Measurements from ENCODE around the gene SNX17. TPM values are rescaled to one million over a fixed set of nuclear protein-coding genes. Genes with fewer than 3 reads are reported as not detected.
A peak's percentile ranks its signal among the peaks of the same experiment; 100 is the strongest.

SNX17 gene
- total RNA-seq, 1 experiment from 2014 or later, result 165 TPM

DNA sequence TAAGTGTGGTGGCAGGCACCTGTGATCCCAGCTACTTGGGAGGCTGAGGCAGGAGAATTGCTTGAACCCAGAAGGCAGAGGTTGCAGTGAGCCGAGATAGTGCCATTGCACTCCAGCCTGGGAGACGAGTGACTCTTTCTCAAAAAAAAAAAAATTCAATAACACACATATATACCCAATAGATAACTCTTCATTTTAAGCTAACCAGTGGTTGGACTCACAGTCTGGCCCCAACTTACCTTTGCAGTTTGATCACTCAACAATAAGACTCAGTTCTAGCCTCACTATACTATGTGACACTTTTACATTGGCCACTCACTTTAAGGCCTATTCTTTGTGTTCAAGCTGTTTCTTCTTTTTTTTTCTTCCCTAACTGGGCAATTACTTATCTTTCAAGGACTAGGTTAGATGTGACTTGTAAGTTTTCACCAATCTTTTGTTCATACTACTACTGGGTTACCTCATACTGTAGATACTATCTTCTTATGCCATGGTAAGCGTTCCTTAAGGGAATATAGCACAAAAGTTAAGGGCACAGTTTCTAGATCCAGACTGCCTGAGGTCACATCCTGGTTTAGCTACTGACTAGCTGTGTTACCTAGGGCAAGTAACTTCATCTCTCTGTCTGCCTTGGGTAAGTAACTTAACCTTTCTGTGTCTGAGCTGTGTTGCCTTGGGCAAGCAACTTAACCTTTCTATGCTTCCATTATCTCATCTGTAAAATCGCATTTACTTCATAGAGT is 7.6 kb upstream of the SNX17 start:
- in situ Hi-C loops (cut with HindIII; ENCODE audit: low sequenced_read_pairs), result no loop called here
- no peak for DNase-seq (ENCODE audit: low spot score)

DNA sequence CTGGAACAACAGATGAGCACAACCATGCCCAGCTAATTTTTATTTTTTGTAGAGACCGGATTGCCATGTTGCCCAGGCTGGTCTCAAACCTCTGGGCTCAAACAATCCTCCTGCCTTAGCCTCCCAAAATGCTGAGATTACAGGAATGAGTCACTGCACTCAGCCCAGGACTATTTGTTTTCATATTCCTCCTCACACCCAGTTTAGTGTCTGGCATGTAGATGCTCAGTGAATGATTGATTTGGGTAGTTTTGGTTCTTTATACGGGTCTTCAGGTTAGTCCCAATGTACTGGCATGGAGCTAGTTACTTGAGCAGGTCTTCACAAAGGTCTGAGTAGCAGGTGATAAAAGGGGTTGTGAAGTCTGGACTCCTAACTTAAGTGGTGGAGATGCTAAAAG is 6.5 kb upstream of the SNX17 start:
- no peak for DNase-seq (ENCODE audit: low spot score)
- in situ Hi-C loops (cut with HindIII; ENCODE audit: low sequenced_read_pairs), result no loop called here

DNA sequence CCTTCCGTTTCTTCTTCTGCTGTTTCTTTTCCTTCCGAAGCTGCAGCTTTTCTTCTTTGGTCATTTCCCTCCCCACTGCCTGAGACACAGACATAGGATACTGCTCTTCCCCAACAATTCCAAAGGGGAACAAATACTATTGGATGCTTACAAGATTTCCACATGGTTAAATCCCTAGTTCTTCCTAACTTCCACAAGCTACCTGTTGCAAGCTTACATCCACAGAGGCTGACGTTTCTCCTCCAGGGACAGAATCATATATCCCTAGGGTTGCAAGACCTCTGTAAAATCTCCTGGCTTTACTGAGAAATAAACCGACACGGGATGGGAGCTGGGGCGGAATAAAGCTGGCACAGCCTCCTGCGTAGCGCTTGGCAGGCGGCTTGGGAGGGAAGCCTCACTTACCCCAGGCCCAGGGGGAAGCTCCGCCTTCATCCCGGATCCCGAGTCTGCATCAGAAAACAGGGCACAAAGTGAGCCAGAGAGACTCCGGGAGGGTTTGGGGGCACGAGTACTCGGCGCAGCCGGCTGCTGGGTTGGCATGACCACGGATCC is 868 bp upstream of the SNX17 start:
- DNase-seq (ENCODE audit: low spot score), result peak; percentile 40
- in situ Hi-C loops (cut with HindIII; ENCODE audit: low sequenced_read_pairs), result no loop called here

DNA sequence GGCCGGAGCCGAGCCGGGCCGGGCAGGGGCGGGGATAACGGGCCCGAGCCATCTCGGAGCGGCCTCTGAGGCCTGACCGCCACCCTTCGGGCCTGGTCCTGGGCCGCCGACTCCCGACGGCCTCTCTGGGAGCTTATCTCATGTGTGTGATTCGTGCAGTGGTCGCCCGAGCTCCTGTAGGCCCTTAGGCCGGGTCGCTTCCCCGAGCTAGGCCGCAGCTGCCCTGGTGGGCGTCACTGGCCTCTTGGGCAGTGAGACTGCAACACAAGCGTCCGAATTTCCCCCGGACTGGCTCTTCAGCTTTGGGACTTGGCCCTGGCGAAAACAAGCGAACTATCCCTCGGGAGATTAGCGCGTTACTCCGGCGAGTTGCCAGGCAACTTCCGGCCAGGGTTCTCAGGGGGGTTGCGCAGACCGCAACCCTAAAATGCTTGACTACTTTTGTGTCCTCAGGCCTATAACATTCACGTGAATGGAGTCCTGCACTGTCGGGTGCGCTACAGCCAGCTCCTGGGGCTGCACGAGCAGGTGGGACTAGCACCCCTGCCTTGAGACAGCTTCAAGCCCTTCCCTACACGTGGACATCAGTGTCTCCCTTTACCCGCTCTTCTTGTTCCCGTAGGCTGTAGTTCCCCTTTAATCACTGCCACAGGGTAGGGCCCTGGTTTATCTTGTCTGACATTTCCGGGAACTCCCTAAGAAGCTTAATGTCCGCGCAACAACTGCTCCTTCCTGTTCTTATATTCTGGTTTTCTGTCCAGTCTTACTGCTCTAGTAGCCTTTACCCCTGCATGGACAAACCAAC is 602 bp downstream of the SNX17 start:
- no peak for DNase-seq (ENCODE audit: low spot score)
- in situ Hi-C loops (cut with HindIII; ENCODE audit: low sequenced_read_pairs), result no loop called here

DNA sequence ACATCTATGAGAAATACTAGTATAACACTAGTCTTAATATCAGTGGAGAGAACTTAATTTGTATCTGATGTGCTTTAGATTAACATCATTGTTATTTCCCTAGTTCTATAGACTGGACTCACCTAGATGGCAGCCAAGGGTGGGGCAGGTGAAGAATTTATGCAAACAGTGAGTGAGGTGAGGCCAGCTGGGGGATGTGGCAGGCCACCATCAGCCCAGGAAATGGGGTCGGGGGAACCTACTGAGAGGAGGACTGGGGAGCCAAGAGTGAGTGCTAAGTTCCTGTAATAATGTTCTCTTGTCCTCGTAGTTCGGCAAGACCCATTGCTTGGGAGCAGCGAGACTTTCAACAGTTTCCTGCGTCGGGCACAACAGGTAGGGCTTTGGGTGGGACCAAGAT is 2.5 kb downstream of the SNX17 start:
- in situ Hi-C loops (cut with HindIII; ENCODE audit: low sequenced_read_pairs), result no loop called here
- DNase-seq (ENCODE audit: low spot score), result no peak

DNA sequence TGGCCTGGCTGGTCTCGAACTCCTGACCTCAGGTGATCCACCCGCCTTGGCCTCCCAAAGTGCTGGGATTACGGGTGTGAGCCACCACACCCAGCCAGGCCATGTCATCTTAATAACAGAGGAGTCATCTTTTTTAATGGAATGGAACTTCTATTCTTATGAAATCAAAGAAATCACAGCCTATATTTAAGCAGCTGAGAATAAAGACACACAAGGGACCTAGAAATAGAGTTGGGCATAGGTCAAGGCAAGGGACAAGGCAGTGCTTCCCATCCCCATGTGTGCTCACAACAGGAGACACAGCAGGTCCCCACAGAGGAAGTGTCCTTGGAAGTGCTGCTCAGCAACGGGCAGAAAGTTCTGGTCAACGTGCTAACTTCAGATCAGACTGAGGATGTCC is 3.2 kb downstream of the SNX17 start:
- no peak for DNase-seq (ENCODE audit: low spot score)
- in situ Hi-C loops (cut with HindIII; ENCODE audit: low sequenced_read_pairs), result no loop called here

DNA sequence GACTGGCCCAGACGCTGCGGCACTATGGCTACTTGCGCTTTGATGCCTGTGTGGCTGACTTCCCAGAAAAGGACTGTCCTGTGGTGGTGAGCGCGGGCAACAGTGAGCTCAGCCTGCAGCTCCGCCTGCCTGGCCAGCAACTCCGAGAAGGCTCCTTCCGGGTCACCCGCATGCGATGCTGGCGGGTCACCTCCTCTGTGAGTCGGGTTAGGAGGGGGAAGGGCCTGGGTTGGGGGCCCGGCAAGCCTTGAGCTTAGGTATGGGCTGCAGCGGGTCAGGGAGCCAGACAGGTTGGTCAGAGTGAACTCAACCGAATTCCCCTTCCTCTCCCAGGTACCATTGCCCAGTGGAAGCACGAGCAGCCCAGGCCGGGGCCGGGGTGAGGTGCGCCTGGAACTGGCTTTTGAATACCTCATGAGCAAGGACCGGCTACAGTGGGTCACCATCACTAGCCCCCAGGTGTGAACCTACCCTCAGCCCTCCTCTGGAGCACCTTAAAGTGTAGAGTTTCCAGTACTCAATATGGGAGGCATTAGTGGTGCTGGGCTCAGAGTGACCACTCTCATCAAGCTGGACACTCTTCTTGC is 5.2 kb downstream of the SNX17 start:
- in situ Hi-C loops (cut with HindIII; ENCODE audit: low sequenced_read_pairs), result no loop called here
- no peak for DNase-seq (ENCODE audit: low spot score)

DNA sequence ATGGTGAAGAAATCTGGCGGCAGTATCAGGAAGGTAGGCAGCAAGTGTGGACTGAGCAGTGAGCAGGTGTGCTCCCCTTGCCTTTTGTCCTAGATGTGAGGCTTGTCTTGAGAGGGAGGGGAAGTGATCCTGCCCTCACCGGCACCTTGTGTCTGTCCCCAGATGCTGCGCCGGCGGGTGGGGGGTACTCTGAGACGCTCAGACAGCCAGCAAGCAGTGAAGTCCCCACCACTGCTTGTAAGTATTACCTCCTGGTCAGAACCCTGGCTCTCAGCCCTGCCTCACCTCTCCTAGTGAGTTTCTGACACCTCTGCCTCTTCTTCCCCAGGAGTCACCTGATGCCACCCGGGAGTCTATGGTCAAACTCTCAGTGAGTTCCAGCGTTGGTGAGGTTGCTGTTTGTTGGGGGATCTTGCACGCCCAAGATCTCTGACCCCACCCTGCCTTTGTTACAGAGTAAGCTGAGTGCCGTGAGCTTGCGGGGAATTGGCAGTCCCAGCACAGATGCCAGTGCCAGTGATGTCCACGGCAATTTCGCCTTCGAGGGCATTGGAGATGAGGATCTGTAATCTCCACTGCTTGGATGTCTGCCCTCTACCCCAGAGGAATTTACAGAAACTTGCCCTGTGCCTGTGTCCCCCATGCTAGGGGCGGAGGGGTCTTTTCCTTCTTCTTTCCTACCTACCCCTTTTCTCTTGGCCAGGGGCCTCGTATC is 5.9 kb downstream of the SNX17 start:
- in situ Hi-C loops (cut with HindIII; ENCODE audit: low sequenced_read_pairs), result no loop called here
- no peak for DNase-seq (ENCODE audit: low spot score)

DNA sequence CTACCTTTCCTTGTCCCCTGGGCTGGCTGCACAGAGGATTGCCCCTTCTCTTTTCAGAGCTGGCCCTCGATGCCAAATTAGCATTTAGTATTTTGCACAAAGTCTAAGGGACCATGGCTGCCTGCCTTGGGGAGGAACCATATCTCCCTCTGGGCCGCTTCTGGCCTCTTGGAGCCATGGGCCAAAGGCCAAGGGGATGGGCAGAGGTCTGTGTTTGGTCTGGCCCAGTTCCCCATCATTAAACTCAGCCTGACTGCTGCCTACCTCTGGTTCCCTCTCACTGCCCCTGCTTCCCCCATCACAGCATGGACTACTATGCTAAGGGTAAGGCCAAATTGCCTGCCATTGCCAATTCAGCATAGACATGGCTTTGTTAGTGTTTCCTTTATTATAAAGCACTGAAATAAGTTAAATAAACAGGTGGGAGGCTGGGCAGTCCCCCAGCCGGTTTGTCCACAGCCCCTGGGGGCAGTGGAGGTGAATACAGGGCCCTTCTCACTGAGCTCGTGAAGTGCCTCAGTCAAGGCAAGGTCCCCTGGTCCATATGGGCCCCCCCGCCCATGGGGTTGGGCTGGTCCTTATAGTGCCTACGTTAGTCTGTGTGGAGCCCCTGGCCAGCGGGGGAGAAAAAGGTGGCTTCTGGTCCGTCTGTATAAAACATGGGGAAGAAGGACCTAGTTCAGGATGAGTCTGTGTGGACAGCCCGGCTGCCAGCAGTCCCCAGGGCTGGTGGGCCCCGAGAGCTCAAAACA is 6.6 kb downstream of the SNX17 start:
- in situ Hi-C loops (cut with HindIII; ENCODE audit: low sequenced_read_pairs), result no loop called here
- DNase-seq (ENCODE audit: low spot score), result no peak

DNA sequence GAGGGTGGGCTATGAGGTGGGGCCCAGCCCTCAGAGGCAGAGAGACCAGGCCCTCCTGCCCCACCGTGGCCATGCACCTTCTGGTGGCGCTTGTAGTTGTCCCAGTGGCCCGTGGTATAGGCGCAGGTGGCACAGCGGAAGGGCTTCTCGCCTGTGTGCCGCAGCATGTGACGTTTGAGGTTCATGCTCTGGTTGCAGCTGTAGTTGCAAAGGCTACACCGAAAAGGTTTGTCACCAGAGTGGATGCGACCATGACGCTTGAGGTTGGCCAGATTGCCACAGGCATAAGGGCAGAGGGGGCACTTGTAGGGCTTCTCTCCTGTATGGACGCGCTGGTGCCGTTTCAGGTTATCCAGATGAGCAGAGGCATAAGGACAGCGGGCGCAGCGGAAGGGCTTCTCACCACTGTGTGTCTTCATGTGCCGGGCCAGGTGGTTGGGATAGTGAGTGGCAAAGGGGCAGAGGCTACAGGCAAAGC is 7.2 kb downstream of the SNX17 start:
- no peak for DNase-seq (ENCODE audit: low spot score)
- in situ Hi-C loops (cut with HindIII; ENCODE audit: low sequenced_read_pairs), result no loop called here

DNA sequence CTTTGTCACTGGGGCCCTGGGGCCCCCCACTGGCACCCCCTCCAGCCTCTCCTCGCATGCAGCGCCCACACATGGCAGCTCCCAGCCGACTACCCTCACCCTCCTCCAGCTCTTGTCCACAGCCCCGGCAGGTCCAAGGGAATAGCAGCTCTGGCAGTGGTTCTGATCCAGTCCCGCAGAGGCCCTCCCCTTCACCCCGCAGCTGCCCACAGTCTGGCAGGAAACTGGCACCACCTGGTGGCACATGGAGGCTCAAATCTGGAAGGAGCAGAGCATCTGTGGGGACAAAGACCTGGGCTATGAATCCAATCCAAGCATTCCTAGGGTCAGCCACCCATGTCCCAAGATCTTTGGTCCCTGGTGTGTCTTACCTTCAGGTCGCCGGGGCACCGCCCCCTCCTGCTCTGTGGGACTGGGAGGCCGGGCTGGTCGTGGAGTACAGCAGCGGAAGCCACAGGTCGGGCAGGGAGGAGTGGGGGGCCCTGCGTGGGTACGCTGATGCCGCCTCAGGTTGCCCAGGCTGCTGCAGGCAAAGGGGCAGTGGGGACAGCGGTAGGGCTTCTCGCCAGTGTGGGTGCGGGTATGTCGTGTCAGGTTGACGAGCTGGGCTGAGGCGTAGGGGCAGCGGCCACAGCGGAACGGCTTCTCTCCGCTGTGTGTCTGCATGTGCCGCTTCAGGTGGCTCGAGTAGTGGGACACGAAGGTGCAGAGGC is 7.8 kb downstream of the SNX17 start:
- no peak for DNase-seq (ENCODE audit: low spot score)
- in situ Hi-C loops (cut with HindIII; ENCODE audit: low sequenced_read_pairs), result no loop called here

DNA sequence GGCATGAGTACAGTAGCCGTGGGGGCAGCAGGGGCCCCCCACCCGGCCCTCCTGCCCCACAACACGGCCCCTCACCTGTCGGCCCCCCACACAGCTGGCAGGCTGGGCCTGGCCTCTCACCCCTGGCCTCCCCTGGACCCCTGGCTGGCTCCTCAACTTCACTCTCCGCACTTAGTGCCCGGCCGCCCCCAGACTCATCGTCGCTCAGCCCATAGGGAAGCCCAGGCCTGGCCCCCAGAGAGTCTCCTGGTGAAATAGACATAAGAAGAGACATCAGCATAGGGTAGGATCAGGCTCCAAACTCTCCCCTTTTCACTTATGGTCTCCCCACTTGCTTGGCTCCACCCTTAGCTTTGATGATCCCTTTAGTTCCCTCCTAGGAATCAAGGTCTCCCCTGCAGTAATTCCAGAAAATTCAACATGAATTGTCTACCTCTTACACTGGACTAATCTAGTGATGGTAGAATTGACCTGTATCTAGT is 8.4 kb downstream of the SNX17 start:
- DNase-seq (ENCODE audit: low spot score), result no peak

DNA sequence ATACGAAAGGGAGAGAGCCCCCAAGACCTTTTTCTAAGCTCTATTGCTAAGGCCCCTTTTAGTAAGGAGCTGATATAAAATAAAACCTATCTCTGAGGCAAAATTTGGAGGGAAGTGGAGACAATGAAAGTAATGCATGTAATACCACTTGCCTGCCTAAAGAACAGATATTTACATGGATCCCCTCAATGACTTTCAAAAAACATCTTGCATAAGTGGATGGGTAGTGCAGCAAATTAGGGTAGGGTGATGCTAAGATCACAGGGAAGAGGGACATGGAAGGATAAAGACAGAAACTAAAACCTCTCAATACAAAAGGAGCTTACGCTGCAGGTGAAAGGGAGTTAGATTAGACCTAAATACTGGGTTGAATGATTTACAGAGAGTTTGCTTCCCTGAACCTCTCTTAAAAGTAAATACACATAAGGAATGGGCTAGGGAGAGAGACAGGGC is 9.0 kb downstream of the SNX17 start:
- no peak for DNase-seq (ENCODE audit: low spot score)
- in situ Hi-C loops (cut with HindIII; ENCODE audit: low sequenced_read_pairs), result no loop called here

More for the DNA sequence above, 8.4 kb downstream of the SNX17 start:
- in situ Hi-C loops (cut with HindIII; ENCODE audit: low sequenced_read_pairs), result no loop called here

DNA sequence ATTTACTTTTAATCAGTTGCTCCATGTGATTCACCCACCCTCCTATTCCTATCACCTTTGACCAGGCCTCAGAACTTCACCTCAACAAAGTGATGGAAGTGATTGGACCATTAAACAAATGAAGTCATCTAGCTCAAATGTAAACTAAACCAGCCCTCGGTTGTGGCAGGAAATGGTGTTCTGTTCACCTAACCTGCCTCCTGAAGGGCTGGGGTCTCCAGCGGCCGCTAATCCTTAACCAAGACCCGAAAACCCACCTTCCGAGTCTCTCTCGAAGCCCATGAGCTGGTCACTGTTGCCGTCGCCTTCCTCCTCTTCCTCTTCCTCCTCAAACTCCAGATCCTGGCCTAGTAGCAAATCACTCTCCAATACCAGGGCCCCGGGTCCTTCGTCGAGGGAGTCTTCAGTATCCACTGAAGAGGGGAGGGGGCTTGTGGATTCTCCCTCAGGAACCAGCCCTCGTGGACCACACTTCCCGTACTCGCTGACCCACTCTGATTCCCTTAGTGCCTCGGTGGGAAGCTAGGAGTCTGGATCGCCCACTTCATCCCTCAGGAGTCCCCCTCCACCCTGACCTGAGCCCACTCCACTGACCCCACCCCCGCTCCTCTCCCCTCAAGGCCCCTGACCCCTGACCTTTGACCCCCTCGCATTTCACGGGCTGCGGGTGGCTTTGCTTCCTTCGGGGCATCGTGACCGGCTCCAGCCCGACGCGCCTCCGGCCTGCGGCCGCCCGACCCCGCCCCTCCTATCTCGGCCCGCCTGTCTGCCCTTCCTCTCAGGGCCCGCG is 9.6 kb downstream of the SNX17 start:
- no peak for DNase-seq (ENCODE audit: low spot score)
- in situ Hi-C loops (cut with HindIII; ENCODE audit: low sequenced_read_pairs), result no loop called here

DNA sequence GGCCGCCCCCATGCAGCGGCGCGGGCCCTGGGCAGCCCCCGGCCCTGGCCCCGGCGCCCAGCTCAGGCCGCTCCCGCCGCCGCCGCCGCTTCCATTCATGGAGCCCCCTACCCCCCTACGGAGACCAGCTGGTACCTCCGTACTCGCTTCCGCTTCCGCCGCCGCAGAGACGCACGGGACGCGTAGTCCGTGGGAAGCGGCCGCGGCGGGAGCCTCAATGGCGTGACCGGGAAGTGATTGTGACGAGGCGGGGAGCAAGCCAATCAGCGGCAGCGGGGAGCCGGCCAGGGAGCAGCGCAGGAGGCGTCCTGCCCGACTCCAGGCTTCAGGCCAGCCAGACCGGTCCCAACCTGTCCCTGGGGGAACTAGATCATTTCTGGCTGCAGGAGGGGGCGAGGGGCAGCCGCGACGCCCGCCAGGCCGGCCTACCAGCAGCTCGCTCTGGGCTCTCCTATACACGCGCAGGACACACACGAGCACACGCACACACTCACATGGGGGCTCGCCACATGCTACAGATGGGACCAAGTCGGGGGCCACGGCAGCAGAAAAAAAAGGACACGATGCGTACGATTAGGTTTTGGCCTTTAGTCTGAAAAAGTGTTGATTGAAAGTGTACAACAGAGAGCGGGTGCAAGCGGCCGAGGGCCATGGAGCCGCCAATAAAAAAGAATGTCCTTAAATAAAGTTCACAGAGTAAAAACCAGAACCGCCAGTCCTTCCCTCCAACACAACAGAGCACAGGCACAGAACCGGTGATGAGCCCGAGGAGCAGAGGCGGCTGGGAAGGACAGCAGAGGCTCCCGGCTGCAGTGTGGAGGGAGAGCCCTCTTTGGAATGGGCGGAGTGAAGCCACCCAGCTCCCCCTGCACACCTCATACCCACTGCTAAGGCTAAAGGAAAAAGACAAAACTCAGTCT is 10.5 kb downstream of the SNX17 start, which contains the start of gene ZNF513:
Gene ZNF513, minus strand, starts transcription at position 109 of the 920 bp plus-strand sequence. CDS start 208 bp downstream, outside the sequence.
- in situ Hi-C loops (cut with HindIII; ENCODE audit: low sequenced_read_pairs), result no loop called here
- peak; percentile 97 for DNase-seq (ENCODE audit: low spot score)

DNA sequence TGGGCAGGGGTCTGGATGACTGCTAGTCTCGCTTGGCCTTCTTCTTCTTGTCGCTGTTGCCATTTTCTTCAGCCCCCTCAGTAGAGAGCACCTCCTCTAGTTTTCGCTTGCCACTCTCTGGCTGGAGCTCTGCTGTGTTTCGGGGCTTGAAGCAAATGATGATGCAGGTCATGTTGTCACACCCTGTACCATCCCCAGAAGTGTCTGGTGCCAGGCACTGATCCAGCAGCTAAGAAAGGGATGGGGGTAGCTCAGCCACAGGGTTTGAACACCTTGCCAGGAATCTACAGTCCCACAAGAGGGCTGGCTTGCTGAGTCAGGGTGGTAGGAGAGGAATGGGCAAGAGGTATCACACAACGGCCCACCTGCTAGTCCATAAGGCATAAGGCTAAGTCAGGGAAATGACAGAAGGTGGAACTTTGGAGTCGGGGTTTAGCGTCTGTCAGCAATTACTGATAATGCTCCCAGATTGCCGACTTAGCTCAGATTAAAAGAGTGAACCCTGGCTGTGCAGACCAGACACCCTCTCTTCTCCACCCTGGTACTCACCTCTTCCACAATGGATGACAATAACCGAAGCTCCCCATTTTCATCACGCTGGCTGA is 11.3 kb downstream of the SNX17 start:
- in situ Hi-C loops (cut with HindIII; ENCODE audit: low sequenced_read_pairs), result no loop called here
- DNase-seq (ENCODE audit: low spot score), result no peak
